ENCODE results near the gene FXYD3.

Gene FXYD3, protein sequence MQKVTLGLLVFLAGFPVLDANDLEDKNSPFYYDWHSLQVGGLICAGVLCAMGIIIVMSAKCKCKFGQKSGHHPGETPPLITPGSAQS

DNA sequence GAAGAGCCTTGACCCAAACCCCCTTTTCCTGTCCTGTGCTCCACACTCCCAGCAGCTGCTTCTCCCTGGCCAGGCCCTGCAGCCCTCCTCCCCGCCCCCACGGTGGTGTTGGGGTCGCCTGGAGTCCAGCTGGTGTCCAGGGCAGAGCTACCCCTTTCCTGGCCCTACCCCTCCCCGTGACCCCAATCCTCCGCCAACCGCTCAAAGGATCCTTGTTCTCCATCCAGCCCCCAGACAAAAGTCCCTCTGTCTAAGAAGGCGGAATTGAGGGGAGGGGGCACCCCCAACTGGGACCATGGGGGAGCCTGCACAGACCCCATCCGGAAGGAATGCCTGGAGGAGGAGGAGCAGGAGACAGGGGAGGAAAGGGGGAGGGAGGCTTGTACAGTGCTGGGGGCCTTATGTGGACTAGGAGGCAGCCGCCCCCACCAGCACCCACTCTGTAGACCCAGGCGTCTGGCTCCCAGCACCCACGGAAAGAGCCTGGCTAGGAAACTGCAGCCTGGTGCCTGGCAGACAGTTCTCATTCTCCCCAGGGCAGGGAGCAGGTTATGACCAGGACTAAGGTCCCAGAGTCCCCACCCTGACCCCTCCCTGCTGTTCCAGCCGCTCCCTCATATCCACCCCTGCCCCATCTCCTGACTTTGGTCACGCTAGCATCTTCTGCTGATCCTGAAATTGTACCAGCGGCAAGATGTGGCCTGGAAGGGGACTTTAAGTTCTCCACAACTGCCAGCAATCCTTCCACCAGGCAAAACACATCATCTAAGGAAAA lies at the start of gene FXYD3:
FXYD3 (plus strand) TSS at position 647 of the 775 bp plus-strand sequence. CDS start 3,554 bp downstream, outside the sequence.
- DNase-seq, result no peak

DNA sequence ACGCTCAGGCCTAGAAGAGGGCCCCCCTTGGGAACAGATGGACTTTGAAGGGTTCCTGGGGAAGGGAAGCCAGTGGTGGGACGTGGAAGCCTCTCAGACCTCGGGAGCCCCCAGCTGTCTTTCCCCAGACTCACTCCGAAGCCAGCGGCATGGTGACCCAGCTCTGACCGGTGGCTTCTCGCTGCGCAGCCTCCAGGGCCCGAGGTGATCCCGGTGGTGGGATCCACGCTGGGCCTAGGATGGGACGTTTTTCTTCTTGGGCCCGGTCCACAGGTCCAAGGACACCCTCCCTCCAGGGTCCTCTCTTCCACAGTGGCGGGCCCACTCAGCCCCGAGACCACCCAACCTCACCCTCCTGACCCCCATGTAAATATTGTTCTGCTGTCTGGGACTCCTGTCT lies 49.5 kb upstream of the FXYD3 start:
- no peak for DNase-seq

DNA sequence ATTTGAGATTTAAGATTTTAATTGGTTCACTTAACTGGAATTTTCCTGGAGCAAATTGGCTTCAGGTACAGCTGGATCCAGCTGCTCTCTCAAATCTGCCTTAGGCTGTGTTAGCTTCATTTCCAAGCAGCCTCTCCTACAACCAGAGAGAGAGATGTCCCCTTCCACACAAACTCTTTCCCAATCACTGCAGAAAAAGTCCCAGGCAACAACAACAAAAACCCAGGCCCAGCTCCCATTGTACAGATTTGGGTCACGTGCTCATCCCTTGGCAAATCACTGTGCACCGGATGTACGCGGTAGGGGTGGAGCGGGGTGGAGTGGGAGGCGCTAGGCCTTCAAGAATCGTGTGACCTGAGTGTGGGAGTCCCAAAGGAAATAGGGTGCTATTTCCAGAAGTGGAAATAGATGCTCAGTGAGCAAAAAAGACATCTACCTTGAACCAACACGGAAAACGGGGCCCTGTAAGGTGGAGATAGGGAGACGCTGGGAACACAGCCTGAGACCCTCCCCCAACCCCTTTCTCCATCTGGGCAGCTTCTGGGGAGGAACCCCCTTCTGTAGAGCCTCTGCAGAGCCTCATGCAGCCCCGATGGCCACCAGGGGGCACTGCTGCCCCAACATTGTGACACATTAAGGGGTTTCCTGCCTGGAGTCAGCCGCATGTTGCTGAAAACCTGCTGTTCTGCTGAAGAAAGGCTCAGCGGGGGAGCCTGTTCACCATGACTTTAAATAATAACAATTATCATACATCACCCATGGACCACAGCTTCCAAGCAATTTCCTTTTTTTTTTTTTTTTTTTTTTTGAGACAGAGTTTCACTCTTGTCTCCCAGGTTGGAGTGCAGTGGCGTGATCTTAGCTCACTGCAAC lies 48.7 kb upstream of the FXYD3 start:
- peak; percentile 91 for DNase-seq

DNA sequence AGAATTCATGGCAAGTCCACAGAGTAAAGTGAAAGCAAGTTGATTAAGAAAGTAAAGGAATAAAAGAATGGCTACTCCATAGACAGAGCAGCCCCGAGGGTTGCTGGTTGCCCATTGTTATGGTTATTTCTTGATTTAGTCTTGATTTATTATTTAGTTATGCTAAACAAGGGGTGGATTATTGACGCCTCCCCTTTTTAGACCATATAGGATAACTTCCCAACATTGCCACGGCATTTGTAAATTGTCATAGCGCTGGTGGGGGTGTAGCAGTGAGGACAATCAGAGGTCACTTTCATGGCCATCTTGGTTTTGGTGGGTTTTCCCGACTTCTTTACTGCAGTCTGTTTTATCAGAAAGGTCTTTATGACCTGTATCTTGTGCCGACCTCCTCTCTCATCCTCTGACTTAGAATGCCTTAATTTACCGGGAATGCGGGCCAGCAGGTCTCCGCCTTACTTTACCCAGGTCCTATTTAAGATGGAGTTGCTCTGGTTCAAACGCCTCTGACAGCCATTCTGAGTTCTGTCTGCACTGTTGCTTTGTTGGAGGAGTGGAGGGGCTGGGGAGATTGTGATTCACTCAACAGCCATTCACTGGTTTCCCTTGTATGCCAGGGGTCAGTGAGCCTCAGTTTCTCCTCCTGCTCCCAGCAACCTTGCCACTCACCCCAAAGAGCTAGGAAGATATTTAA lies 46.5 kb upstream of the FXYD3 start:
- no peak for DNase-seq

DNA sequence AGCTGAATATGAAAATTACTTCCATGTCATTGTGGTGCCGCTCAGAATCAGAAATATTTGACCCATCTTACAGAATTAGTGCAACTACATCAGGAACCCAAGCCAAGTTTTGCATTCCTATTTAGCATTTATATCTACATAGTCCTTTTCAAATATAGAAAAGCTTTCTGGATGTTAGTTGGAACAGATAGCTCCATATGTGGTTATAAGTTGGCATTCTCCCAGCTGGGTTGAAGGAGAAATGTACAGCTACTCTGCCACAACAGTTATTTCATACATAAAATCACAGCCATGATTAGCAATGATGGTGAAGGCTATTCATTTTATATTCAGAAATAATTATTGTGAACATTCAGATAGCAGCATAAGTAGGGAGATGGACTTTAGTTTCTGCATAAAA lies 45.9 kb upstream of the FXYD3 start:
- DNase-seq, result no peak

DNA sequence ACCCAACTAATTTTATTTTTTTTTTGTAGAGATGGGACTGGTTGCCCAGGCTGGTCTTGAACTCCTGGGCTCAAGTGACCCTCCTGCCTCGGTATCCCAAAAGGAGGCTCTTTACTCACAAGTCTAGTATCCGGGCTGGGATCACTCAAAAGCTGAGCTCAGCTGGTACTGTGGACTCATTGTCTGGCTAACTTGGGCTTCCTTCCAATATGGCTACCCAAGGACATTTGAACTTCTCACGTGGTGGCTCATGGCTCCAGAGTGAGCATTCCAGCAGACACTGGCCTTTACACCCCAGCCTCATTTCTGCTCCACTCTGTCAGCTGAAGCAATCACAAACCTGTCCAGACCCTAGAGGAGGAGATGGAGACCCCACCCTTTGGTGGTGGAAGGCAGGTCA lies 45.2 kb upstream of the FXYD3 start:
- DNase-seq, result no peak

DNA sequence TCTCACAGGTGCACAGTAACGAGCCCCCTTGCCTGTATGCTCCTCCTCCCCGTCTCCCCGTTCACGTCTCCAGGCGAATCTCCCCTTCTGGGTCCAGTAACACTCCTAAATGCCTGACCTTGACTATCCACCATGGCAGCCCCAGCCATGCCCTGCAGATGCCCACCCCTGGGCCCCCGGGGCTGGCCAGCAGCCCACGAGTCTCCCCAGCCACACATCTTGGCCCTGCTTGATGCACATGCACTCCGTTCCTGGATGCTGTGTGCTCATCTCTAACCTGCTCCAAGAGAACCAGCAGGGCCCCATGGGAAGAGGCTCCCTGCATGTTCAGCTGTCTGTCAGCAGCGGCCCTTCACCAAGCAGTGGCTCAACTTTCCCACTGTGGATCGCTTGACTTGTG lies 42.1 kb upstream of the FXYD3 start:
- DNase-seq, result peak; percentile 22

DNA sequence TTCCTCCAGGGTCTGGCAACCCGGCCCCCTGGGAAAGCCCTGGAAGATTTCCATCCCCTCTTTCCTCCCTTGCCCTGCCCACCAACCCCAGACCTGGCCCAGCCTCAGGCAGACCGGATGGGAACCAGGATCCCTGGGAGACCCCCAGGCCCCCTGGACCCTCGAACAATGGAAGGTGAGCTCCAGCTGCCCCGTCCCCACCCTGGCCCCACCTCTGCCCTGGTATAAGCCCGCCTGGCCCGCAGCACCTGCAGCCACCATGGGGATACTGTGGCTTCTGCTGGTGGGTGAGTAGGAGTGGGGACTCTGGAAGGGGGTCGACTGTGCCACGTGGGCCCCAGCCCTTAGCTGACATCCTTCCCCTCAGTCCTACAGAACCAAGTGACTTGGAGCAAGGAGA lies 41.7 kb upstream of the FXYD3 start:
- no peak for DNase-seq

DNA sequence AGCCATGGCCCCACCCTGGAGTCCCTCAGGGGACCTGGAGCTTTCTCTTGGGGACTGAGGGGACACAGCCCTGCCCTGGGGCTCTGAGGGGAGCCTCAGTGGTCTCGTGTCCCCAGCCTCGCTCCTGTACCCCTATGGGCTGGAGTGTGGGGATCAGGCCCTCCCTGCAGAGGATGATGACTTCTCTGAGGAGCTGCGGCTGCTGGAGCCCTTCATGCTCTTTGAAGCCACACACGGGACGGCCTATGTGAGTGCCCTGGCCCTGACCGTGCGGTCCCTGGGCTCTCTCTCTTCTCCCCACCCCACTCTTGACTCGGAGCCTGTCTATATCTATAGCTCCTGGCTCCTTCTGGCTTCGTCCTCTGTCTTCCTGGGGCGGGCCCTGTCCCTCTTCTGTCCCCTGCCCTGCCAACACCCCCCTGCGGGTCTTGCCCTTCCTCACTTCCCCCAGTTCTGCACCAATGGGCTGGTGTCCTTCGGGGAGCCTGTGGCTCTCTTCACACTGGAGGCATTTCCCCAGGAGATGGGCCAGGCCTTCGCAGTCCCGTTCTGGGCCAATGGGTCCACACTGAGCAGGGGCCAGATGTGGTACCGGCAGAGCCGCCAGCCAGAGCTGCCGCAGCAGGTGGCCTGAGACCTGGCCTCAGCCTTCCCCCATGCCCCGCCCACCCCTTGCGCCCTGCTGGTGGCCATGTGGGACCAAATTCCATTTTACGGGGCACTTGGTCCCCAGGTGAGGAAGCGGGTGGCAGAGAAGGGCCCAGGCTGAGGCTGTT lies 41.0 kb upstream of the FXYD3 start:
- DNase-seq, result no peak

DNA sequence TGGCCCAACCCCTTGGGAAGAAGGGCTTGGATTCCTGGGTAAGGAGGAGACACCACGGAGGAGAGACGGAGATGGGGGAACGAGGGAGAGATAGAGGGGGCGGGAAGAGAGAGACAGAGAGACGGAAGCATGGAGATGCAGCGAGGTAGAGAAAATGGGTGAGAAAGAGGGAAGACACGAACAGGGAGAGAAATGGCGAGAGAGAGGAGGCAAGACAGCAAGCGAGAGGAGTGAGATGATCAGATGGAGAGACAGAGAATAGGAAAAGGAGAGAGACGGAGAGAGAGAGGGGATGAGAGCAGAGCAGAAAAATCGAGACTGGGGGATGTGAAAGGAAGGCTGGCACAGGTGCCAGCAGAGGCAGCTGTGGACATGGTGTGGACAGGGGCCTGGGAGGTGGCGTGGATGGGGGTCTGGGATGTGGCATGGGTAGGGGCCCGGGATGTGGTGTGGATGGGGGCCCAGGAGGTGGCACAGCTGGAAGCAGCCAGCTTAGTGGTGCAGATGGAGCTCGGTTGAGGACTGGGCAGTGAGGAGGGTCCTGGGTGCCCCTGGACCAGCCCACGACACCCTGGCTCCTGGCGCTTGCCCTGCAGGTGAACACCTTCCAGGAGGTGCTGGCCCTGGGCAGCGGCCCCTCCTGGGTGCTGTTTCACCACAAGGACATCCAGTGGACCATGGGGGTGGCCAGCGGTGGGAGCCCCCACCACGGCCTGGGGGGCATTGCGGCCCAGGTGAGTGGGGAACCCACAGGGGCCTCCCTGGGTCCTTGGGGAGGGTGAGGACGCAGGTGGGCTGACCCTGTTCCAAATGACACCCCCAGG lies 40.2 kb upstream of the FXYD3 start:
- DNase-seq, result no peak

DNA sequence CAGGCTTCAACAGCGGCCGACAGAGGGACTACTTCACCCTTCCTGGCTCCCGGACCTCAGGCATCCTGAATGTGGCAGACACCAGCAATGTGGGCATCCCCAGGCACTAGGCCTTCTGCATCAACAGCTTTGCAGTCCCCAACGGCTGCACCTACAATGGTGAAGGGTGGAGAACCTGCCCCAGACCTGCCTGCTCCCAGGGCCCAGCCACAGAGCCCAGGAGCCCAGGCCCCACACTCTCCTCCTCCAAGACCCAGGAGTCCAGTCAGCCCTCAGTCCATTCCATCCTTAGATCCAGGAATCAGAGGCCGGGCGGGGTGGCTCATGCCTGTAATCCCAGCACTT lies 39.6 kb upstream of the FXYD3 start:
- no peak for DNase-seq

DNA sequence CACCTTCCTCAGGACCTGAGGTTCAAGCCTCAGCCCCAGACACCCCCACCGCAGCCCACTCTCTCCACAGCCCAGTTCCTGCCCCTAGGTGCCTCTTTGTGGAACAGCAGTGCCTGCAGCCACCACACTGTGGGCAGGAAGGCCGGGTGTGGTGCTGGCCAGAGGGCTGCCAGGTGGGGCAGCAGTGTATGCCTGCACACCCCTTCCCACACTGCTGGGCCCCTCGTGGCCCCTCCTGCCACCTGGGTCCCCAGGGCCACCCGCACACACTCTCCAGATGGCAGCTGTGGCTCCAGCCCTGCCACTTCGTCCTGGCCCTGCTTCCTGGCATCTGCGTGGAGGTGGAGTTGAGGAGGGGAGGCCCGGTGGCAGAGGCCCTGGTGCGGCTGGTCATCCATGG lies 39.0 kb upstream of the FXYD3 start:
- peak; percentile 59 for DNase-seq

DNA sequence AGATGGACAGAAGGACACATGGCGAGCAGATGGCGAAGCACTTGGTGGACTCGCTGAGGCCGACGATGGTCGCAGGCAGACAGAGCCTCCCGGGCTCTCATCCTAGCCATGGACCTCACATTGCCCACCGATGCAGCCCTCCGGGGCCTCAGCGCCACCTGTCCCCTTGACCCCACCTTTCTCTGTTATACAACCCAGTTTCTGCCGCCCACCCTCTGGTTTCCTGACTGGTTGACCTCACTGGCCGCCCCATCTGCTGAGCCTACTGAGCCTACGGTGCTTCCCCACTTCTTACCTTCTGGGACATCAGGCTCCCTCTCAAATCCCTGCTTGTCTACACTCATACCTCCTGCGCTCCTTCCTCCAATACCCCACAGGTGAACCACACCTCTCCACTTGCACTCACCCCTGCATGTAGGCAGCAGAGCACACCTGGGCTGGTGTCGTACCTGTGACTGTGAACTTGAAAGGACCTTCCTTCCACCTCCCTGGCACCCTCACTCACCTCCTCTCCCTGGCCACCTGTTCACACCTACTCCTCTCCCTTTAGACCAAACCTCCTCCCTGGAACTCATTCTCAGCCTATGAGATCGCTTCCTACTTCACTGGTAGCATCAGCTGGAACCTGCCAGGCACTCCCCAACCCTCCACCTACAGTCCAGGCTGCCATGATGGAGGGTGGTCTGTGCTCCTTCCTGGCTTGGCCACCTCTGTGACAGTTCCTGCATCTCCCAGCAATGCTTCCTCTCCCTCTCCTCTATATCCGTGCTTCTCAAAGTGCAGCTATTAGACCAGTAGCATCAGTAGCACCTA lies 38.0 kb upstream of the FXYD3 start:
- DNase-seq, result peak; percentile 61

DNA sequence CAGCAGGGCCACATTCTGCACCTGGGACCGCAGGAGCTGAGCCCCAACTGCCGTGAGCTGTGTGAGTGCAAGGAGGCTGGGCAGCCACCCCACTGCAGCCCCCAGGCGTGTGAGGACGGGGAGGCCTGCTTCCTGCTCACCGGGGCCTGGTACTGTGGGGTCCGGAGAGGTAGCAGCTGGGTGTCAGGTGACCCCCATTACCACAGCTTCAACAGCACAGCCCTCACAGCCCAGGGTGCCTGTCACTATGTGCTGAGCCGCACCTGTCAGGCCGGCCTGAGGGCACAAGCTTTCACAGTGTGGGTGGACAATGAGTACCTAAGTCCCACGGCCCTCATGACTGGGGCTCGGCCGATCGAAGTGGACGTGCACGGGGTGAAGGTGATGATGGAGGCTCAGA lies 35.8 kb upstream of the FXYD3 start:
- no peak for DNase-seq

DNA sequence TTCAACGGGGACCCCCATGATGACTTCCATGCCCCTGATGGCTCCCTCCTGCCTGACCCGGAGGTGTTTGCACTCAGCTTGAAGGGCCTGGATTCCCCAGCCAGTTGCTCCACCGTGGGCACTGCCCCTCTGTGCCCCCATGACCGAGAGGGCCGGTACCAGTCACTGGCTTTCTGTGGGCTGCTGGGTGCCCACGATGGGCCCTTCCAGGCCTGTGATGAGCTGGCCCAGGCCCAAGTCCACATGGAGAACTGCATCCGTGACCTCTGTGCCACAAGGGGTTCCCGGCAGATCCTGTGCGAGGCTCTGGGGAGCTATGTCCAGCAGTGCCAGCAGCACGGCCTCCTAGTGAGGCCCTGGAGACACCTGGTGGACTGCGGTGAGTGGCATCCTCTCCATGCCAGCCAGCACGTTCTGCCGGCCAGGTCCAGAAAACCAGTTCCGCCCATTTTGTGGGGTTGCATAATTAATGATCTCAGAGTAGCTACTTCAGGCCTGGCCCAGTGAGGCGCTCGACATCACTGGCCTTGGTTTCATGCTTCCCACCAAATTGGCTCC lies 34.9 kb upstream of the FXYD3 start:
- no peak for DNase-seq

DNA sequence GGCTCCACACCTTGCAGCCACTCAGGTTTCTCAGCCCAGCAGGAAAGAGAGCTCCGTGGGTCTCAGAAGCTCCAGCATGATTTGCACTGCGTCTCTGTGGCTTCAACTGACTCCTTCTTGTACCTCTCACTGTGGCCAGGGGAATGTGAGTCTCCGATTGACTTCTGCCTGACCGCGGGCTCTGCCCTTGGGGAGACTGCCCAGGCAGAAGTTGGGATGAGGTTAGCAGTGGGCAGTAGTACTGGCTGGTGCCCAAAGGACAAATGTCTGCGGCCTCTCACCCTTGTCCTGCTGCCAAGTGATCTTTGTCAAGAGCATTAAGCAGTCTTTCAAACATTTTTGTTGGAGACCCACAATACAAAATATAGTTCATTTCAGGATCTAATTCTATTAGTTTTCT lies 34.4 kb upstream of the FXYD3 start:
- DNase-seq, result no peak

DNA sequence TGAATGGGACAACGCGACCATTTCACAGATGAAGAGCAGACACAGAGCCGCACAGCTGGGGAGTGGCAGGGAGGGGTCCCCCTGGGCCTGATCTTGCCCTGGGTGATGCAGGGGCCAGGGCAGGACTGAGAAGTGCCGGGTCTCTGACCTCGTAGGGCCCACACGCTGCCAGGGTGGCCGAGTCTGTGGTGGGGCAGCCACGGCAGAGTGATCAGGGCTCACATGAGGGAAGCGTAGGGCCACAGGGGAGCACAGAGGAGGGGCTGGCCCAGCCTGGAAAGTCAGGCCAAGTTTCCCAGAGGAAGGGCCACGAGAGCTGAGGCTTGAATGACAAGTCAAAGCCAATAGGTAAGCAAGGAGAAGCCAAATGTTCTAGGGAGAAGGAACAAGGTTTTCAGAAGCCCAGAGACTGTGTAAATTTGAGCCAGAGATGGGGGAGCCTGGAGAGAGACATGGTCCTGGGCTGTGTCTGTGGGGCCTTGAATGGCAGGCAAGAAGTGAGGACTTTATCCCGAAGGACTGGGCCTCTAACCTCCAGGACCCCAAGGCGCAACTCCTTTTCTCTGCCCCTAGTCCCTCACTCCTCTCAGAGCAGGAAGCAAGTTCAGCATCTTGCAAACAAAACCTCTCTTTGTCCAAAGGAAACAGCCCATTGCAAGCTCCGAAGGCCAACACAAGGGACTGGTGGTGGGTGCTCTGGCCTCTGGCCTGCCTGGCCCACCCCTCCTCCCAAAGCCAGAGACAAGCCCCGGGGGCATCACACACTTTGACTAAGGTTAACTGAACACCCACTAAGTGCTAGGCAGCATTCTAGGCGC lies 31.7 kb upstream of the FXYD3 start:
- DNase-seq, result no peak

DNA sequence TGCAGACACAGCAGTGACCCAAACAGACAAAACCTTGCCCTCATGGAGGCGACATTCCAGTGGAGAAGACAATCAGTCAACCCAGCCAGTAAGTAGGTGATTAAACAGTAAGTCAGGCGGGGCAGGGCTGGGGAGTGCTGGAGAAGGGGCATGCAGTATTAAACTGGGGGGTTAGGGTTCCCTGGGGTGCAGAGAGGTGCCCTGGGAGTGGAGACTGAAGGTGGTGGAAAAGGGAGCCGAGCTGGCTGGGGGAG lies 31.2 kb upstream of the FXYD3 start:
- DNase-seq, result no peak

DNA sequence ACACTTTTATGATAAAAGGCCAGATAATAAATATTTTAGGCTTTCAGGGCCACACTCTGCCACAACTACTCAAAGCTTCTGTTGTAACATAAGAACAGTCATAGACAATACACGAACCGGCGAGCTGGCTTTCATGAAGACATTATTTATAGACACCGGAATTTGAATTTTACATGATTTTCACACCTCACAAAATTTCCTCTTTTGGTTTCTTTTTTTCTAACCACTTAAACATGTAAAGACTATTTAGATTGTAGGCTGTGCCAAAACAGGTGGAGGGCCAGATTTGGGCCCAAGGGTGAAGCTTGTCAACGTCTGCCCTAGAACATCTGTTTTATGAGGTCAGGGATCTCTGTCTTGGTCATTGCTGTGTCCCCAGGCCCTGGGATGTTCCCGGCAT lies 29.7 kb upstream of the FXYD3 start:
- no peak for DNase-seq

DNA sequence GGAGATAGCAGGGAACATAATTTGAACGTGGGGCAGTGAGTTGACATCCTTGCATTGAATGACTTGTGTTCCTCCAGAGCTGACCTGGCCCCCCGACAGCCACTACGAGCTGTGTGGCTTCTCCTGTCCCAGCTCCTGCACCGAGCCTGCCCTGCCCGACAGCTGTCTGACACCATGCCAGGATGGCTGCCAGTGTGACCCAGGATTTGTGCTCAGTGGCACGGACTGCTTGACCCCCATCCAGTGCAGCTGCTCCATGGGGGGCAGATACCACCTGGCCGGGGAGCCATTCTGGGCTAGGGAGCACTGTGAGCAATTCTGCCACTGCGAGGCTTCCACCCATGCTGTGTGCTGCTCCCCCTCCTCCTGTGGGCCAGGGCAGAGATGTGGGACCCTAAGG lies 29.2 kb upstream of the FXYD3 start:
- DNase-seq, result no peak

Data from NCI-H2171 treated with DMSO at 0.1 percent for 48 hours (cell line).